K562 (cell line): ENCODE results near the gene GADD45GIP1. TPM values are rescaled to one million over a fixed set of nuclear protein-coding genes. Genes with fewer than 3 reads are reported as not detected.
A peak's percentile ranks its signal among the peaks of the same experiment; 100 is the strongest.

Experiments
- BMI1 ChIP-seq: fragments of 150-350 bp; IDR thresholded peaks from 2 replicates; pipeline ENCODE4 v1.6.1; 2014; ENCODE audit warnings: low read length
- GTF2A2 ChIP-seq: IDR thresholded peaks from 2 replicates; pipeline ENCODE4 v1.6.1; 2016; ENCODE audit warnings: mild to moderate bottlenecking, missing genetic modification characterization, missing compliant biosample characterization
- HDAC1 ChIP-seq, 2 experiments: fragments of 450-650 bp; IDR thresholded peaks; 2 replicates each; pipeline ENCODE4 v1.6.1; 2016 to 2017; ENCODE audit warnings: inconsistent platforms in 1 of 2, mild to moderate bottlenecking in 1 of 2, moderate library complexity in 1 of 2
- HMG20A ChIP-seq: fragments of 450-650 bp; formaldehyde crosslinking; conservative IDR thresholded peaks from 2 replicates; pipeline ENCODE4 v1.4.0; 2020; ENCODE audit warnings: mild to moderate bottlenecking, mixed read lengths
- ILF3 ChIP-seq: fragments of 450-650 bp; IDR thresholded peaks from 2 replicates; pipeline ENCODE4 v1.6.1; 2018; ENCODE audit warnings: antibody characterized with exemption, mild to moderate bottlenecking, moderate library complexity, borderline replicate concordance
- NR1H2 ChIP-seq: sonication (generic); formaldehyde crosslinking; IDR thresholded peaks from 2 replicates; pipeline ENCODE4 v1.4.0; 2020; ENCODE audit warnings: mild to moderate bottlenecking, missing genetic modification reagents
- POLR2G ChIP-seq: fragments of 200-400 bp; formaldehyde crosslinking; IDR thresholded peaks from 2 replicates; pipeline ENCODE4 v1.6.1; 2017; ENCODE audit warnings: low read depth, mild to moderate bottlenecking, antibody characterized with exemption, low read length, moderate library complexity
- RBFOX2 ChIP-seq: fragments of 200-400 bp; formaldehyde crosslinking; IDR thresholded peaks from 2 replicates; pipeline ENCODE4 v1.6.1; 2017; ENCODE audit warnings: low read depth, mild to moderate bottlenecking, low read length, moderate library complexity
- RERE ChIP-seq: sonication (generic); formaldehyde crosslinking; IDR thresholded peaks from 2 replicates; pipeline ENCODE4 v1.8.0; 2023; ENCODE audit warnings: missing genetic modification reagents, mild to moderate bottlenecking, borderline replicate concordance
- STAG1 ChIP-seq: sonication (generic); formaldehyde crosslinking; IDR thresholded peaks from 2 replicates; pipeline ENCODE4 v1.5.0; 2020; ENCODE audit warnings: missing genetic modification reagents, borderline replicate concordance
- STAT6 ChIP-seq: sonication (generic); formaldehyde crosslinking; IDR thresholded peaks from 2 replicates; pipeline ENCODE4 v1.8.1; 2023; ENCODE audit warnings: mild to moderate bottlenecking, missing genetic modification reagents
- TRIM24 ChIP-seq, 2 experiments: fragments of 450-650 bp; IDR thresholded peaks; 2 replicates each; pipeline ENCODE4 v1.6.1; 2016
- ZNF263 ChIP-seq: sonication (generic); formaldehyde crosslinking; IDR thresholded peaks from 2 replicates; pipeline ENCODE4 v1.8.0; 2022; ENCODE audit warnings: mild to moderate bottlenecking, missing genetic modification reagents, borderline replicate concordance
- ZNF766 ChIP-seq: fragments of 200-800 bp; sonication (Bioruptor generic); conservative IDR thresholded peaks from 2 replicates; pipeline ENCODE4 v1.6.1; 2016; ENCODE audit warnings: missing genetic modification characterization, missing compliant biosample characterization
- ZNF830 ChIP-seq: fragments of 250-450 bp; sonication (Bioruptor Pico); IDR thresholded peaks from 2 replicates; pipeline ENCODE4 v1.5.0; 2021; ENCODE audit warnings: mild to moderate bottlenecking
- polyA plus RNA-seq, 8 experiments: library from polyadenylated mRNA; depleted of rRNA in 4 of 8; stranded (reverse) in 5 of 8; unstranded in 3 of 8; fragments of >200 nt; fragmentation: Nextera tagmentation in 2 of 8; fragmentation: Illumina TruSeq in 1 of 8; extraction: Ambion mirVana in 2 of 8; extraction: Trizol in 1 of 8; gene quantifications; 2 replicates each; pipeline versions ENCODE4 v1.2.1 to v1.2.3, GENCODE V29; 2011 to 2014; ENCODE audit warnings: inconsistent platforms in 1 of 8, missing spikeins in 1 of 8
- total RNA-seq, 7 experiments: library from RNA; depleted of rRNA in 6 of 7; stranded (reverse); fragments of >200 nt in 6 of 7; fragmentation: Illumina TruSeq in 2 of 7; extraction: Trizol in 2 of 7; gene quantifications; 2 replicates each; pipeline versions ENCODE4 v1.2.1 to v1.2.3, GENCODE V29; 2011 to 2021; ENCODE audit warnings: low replicate concordance in 1 of 7
- TF ChIP-seq, protein P1 (sequence below): fragments of 250-450 bp; sonication (Bioruptor Pico); IDR thresholded peaks from 2 replicates; pipeline ENCODE4 v1.4.0; 2020; ENCODE audit warnings: mild to moderate bottlenecking, moderate library complexity, borderline replicate concordance

Gene GADD45GIP1
- total and polyA plus RNA-seq, 9 of the 15 experiments (the other 6 are each of a cell fraction or from before 2014, with no cell fraction given), result 5.1 to 161 (median 29.2) TPM

DNA sequence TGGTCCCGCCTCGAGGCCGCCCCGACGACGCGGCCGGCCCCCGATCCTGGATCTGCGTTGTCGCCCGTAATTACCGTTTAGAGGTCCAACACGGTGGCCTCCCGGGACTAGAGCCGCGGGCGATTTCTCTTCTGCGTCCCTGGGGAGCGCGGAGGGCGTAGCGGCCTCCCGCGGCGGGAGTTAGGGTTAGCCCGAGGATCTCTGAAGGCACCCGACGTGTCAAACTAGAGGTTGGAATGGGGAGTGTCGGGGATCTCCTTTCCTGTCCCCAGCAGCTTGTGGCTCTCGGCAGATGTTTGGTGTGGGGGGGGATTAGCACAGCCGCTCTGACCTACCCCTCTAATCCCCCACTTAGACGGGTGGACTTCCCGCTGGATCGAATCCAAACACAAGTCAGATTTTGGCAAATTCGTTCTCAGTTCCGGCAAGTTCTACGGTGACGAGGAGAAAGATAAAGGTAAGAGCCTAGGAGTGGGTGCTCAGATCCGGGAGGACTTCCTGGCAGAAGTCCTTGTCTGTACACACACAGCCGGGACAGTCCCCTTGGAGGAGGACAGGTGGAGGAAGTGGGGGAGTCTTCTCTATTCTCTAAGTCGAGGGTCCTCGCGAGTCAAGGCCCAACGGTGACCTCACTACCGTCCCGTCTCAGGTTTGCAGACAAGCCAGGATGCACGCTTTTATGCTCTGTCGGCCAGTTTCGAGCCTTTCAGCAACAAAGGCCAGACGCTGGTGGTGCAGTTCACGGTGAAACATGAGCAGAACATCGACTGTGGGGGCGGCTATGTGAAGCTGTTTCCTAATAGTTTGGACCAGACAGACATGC is 18.0 kb downstream of the GADD45GIP1 start (continued):
- TF ChIP-seq RERE (CRISPR knock-in tag), result 0 out of 2 replicates have a peak, but pooled peaks have one; percentile 83
- no peak for TF ChIP-seq ILF3
- peak; percentile 50; the same call in 1 of the 2 replicates for TF ChIP-seq ZNF830 (CRISPR knock-in tag)
- TF ChIP-seq, protein P1, sequence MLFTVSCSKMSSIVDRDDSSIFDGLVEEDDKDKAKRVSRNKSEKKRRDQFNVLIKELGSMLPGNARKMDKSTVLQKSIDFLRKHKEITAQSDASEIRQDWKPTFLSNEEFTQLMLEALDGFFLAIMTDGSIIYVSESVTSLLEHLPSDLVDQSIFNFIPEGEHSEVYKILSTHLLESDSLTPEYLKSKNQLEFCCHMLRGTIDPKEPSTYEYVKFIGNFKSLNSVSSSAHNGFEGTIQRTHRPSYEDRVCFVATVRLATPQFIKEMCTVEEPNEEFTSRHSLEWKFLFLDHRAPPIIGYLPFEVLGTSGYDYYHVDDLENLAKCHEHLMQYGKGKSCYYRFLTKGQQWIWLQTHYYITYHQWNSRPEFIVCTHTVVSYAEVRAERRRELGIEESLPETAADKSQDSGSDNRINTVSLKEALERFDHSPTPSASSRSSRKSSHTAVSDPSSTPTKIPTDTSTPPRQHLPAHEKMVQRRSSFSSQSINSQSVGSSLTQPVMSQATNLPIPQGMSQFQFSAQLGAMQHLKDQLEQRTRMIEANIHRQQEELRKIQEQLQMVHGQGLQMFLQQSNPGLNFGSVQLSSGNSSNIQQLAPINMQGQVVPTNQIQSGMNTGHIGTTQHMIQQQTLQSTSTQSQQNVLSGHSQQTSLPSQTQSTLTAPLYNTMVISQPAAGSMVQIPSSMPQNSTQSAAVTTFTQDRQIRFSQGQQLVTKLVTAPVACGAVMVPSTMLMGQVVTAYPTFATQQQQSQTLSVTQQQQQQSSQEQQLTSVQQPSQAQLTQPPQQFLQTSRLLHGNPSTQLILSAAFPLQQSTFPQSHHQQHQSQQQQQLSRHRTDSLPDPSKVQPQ (CRISPR knock-in tag), result no peak
- TF ChIP-seq ZNF766, result peak; percentile 52; the same call in 1 of the 2 replicates
- TF ChIP-seq TRIM24 (IDR thresholded peaks at IDR 0.05), result peak in 1 of 2 experiments; percentile 64; a peak in 2 of 4 replicates
- no peak for TF ChIP-seq BMI1
- TF ChIP-seq HDAC1 (IDR thresholded peaks at IDR 0.05), result peak in 1 of 2 experiments; percentile 68; a peak in 2 of 4 replicates
- TF ChIP-seq ZNF263 (CRISPR knock-in tag), result peak; percentile 47
- peak; percentile 87 for TF ChIP-seq NR1H2
- TF ChIP-seq STAG1 (CRISPR knock-in tag), result no peak
- TF ChIP-seq GTF2A2 (tag), result peak; percentile 95
- TF ChIP-seq STAT6 (CRISPR knock-in tag), result peak; percentile 97; the same call in 1 of the 2 replicates
- peak; percentile 87 for TF ChIP-seq POLR2G
- no peak for TF ChIP-seq HMG20A (CRISPR knock-in tag)
- TF ChIP-seq RBFOX2, result peak; percentile 100
